Activated T-cell treated with anti-CD3 and anti-CD28 coated beads, Interleukin-2, amount 50 U/mL, for 48 hours (primary cell): ENCODE results near the gene PODN.

ENCODE experiments used
- DNase-seq, 2 experiments: peaks; one replicate each; pipeline ENCODE4 v3.0.0-alpha.2; 2020

Gene PODN

GRCh38 chr1:53115403-53116306, 53.6 kb downstream of the PODN start:
- DNase-seq, result no peak

DNA sequence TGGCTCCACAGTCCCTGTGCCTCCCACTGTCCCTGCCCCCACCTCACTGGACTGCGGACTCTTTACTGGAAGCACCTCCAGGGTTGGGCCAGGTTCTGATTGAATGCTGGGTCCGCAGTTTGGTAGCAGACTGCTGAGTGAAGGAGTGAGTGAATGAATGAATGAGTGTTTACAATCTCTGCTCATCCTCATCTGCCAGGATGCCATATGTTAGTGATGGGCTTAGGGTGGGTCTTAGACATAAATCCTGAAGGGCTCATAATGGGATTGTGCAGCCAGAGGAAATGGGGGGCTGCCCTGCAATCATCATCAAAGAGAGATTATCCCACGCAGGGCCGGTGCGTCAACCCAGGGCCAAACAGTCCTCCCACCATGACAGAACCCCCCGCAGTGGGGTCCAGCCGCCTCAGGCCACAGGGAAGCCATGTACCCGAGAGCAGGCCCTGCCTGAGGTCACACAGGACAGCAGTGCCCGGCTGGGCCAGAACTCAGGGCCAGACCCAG, 54.3 kb downstream of the PODN start:
- no peak for DNase-seq

DNA sequence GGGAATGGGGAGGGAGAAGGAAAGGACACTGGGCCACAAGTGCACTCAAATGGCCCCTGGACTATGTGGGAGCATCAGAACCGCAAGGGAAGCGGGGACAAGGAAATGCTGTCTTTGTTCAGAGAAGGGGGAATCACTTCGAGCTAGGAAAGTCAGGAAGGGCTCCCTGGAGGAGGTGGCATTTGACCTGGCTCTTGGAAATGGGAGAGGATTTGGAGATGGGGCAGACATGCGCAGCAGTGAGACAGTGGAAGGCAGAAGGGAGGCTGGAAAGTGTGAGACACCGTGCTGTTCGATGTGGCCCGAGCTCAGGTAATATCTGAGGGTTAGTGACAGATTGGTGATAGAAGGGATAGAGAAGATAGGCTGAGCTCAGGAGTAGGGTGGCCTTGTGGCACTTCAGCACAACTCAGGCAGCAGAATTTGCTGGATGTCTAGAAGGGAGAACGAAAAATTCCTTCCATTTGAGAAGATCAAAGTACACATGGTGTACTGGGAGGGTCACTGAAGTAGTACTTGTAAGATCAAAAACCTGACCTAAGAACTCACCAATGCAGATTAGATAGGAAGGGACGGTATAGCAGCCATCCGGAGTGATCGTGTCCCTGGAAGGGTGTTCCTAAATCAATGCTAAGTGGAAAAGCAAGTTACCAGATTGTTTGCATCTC, 55.1 kb downstream of the PODN start:
- DNase-seq, result no peak

- no peak for DNase-seq
Measured at GRCh38 chr1:53117836-53118235, 55.8 kb downstream of the PODN start.

GRCh38 chr1:53120659-53121058, 58.6 kb downstream of the PODN start:
- no peak for DNase-seq

DNA sequence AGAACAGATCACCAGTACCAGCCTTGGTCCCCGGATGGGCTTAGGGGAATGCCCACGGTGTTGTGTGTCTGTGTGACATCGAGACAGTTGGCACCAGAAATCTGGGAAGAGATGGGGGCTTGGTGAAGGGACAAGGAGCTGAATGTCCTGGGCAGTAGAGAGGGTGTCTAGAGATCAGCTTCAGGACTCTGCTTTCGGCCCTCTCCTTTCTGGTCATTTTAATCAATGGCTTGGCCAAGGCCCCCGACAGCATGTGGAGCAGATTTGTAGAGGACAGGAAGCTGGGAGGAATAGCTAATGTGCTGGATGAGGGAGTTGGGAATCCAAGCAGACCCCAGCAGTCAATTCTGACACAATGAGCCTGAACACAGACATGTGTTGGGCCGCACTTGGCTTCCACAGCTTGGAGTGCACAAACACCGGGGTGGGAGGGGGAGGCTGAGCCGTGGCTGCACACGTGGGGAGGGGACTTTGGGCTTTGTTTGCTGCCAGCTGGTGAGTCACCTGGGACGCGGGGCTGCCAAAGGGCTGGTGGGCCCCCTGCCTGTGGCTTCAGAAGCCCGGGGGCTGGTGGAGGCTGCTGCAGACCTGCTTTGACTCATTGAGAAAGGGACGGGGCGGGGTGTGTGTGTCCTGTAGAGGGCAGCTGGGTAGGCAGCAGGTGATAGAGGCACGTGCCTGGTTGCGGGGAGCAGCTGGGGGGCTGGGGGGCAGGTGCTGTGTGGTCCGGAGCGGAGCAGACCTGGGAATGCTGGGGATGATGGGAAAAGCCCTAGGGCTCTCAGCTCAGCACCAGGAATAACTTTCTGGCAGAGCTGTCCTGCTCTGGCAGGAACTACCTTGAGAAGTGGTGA, 59.5 kb downstream of the PODN start:
- peak in 1 of 2 experiments; percentile 42 for DNase-seq

- no peak for DNase-seq
Measured at GRCh38 chr1:53122201-53122885, 60.3 kb downstream of the PODN start.

DNA sequence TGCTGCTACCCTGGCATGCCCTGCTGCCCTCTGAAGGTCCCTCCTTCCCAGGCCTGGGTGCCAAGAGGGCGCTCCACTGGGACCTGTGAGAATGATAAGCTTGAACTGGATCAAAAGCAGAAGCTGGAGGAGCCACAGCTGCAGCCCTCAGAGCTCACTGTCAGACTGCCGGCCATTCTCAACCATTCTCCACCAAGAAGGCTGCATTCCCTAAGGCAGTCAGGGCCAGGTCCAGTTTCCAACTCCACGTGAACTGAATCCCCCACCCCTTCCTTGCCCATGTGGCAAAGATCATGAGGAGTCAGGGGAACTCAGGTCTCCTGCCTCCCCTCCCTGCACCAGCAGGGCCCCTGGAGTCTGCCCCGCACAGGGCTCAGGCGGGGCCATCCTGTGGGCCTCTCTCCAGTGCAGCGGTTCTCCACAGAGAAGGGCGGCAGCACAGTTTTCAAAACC, 61.0 kb downstream of the PODN start:
- DNase-seq, result no peak

DNA sequence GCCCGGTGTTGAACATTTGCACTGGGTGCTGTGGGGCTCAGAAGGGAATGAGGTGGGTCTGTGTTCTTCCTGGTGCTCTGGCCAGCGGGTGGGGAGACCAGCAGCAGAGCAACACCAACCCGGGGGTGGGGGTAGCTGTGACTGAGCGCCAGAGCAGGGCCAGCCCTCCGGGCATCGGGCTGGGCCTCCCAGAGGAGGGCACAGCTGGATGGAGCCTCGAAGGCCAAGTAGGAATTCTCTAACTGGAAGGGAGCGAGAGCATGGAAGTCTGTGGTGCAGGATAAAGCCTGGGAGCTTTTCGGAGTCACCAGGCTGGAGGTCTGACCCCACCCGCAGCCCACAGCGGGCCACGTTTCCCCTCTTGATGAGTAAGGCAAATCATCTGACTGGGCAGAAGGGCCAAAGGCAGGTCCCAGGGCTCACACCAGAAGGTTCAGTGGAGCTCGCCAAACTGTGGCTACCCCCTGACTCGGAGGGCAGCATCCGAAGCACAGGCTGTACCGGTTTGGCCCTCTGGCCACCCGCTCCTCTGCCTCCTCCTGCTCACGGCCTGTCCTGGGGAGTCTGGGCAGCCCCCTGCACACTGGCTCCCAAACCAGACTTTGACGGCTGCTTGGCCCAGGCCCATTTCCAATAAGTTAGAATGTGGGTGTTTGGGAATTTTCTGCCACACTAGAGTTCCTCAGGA, 61.6 kb downstream of the PODN start:
- no peak for DNase-seq

GRCh38 chr1:53125122-53125521, 63.1 kb downstream of the PODN start:
- no peak for DNase-seq

- DNase-seq, result no peak
Measured at GRCh38 chr1:53125623-53126360, 63.8 kb downstream of the PODN start.

DNA sequence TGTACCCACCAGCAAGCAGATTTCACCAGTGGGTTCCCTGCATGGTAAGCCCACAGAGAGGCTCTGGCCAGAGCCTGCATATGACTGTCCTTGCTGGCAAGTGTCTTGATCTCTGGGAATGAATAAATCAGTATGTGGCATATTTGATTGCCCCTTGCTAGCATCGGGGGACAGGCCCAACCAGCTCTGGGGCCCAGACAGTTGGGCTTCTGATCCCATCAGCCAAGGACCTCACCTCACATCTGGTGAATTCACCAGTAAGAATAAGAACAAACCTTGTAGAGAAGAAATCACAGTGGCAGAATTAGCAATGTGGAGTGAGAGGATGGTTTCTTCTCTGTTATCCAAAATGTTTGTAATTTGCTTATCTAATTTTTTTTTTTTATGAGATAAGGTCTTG, 64.5 kb downstream of the PODN start:
- DNase-seq, result no peak

- DNase-seq, result no peak
Measured at GRCh38 chr1:53127546-53127945, 65.5 kb downstream of the PODN start.

GRCh38 chr1:53128401-53128800, 66.4 kb downstream of the PODN start:
- no peak for DNase-seq

- DNase-seq, result no peak
Measured at GRCh38 chr1:53129891-53130597, 68.0 kb downstream of the PODN start.

- DNase-seq, result no peak
Measured at GRCh38 chr1:53130598-53130877, 68.5 kb downstream of the PODN start.

GRCh38 chr1:53130878-53131589, 69.0 kb downstream of the PODN start:
- no peak for DNase-seq

DNA sequence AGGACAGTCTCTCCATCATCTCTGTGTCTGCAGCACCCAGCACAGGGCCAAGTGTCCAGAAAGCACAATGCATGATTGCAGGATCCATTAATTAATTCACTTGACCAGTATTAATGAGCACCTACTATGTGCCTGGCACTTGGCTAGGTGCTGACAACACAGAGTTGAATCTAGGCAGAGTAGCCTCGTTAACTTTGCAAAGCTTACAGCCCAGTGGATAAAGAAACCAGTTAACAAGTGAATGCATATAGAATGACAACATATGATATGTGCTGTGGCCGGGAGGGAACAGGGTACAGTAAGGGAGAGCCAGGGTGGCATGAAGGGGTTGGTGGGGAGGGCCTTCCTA, 69.6 kb downstream of the PODN start:
- no peak for DNase-seq

DNA sequence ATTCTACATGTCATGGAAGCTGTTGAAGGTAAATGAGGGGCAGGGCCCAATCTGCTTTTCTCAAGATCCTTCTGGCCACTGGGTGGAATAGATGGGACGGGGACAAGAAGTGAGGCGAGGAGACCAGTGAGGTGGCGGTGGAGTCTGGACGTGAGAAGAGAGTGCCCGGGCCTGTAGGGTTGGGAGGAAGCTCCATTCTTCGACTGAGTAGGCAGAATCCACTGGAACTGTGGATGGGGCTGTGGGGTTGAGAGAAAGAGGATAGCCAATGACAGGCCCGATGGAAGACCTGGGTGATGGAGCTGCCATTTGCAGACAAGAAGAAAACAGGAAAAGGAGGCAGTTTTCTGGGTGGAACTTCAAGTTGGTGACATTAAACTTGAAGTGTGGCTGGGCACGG, 70.2 kb downstream of the PODN start:
- DNase-seq, result no peak
